GM12873 (cell line): ENCODE data around the gene ROBO2.

Experiments
- CTCF ChIP-seq: IDR thresholded peaks from 2 replicates; pipeline ENCODE4 v1.5.1; 2012; ENCODE audit warnings: low read depth, mild to moderate bottlenecking, moderate library complexity, low read length, control low read depth; ENCODE audit not compliant: insufficient read depth; ENCODE audit errors: missing control alignments

The ROBO2 gene

GRCh38 chr3:77546246-77546645 lies 506.3 kb downstream of the ROBO2 start:
- no peak for TF ChIP-seq CTCF

- no peak for TF ChIP-seq CTCF
Observed at GRCh38 chr3:77549034-77549433, 509.1 kb downstream of the ROBO2 start.

GRCh38 chr3:77553240-77553639 lies 513.3 kb downstream of the ROBO2 start:
- no peak for TF ChIP-seq CTCF

GRCh38 chr3:77562089-77562488 lies 522.2 kb downstream of the ROBO2 start:
- TF ChIP-seq CTCF = no peak

- TF ChIP-seq CTCF = no peak
Observed at GRCh38 chr3:77563012-77563411, 523.1 kb downstream of the ROBO2 start.

GRCh38 chr3:77566055-77566454 lies 526.2 kb downstream of the ROBO2 start:
- TF ChIP-seq CTCF = no peak

GRCh38 chr3:77571971-77572715 lies 532.2 kb downstream of the ROBO2 start:
- no peak for TF ChIP-seq CTCF
